Esophagus muscularis mucosa (tissue), 4 donors: ENCODE data around the gene RASAL2. TPM values are rescaled to one million over a fixed set of nuclear protein-coding genes. Genes with fewer than 3 reads are reported as not detected.

Experiments used
- DNase-seq: peaks from one replicate; pipeline ENCODE4 v3.0.0-alpha.2; 2017; ENCODE audit errors: extremely low spot score
- H3K27ac ChIP-seq, 4 donors: fragments of 200-600 bp; sonication (generic); replicated peaks in 1 of 4; 1 replicate in 3 of 4; 2 replicates in 1 of 4; pipeline ENCODE4 v1.5.1; 2016 to 2019; ENCODE audit warnings: mild to moderate bottlenecking in 1 of 4
- H3K27me3 ChIP-seq, 4 donors: fragments of 200-600 bp; sonication (generic); one replicate each; pipeline versions ENCODE4 v1.5.1 to v1.6.0; 2016 to 2019
- H3K36me3 ChIP-seq, 4 donors: fragments of 200-600 bp; sonication (generic); one replicate each; pipeline ENCODE4 v1.5.1; 2016 to 2019
- H3K4me1 ChIP-seq, 4 donors: fragments of 200-600 bp; sonication (generic); one replicate each; pipeline ENCODE4 v1.5.1; 2016 to 2019
- H3K4me3 ChIP-seq, 4 donors: fragments of 200-600 bp; sonication (generic); 1 replicate in 2 of 4; 2 replicates in 2 of 4; pipeline ENCODE4 v1.5.1; 2016 to 2019; ENCODE audit warnings: mild to moderate bottlenecking in 4 of 4, moderate library complexity in 1 of 4
- H3K9me3 ChIP-seq, 4 donors: fragments of 200-600 bp; sonication (generic); 1 replicate in 3 of 4; 2 replicates in 1 of 4; pipeline ENCODE4 v1.5.1; 2016 to 2019
- EP300 ChIP-seq: sonication (generic); formaldehyde crosslinking; IDR thresholded peaks from one replicate; pipeline ENCODE4 v1.6.1; 2017; ENCODE audit warnings: antibody characterized with exemption
- POLR2A ChIP-seq: fragments of 450-650 bp; IDR thresholded peaks from one replicate; pipeline ENCODE4 v1.6.1; 2017; ENCODE audit warnings: antibody characterized with exemption, moderate library complexity, mild to moderate bottlenecking, low read depth
- POLR2AphosphoS5 ChIP-seq, 2 donors: sonication (generic); formaldehyde crosslinking; IDR thresholded peaks; one replicate each; pipeline ENCODE4 v1.6.1; 2017; ENCODE audit warnings: antibody characterized with exemption in 2 of 2
- WGBS: methylation state at CpG from one replicate; pipeline ENCODE4 v1.1.5; 2018; 5-methylcytosine and 5-hydroxymethylcytosine counted together
- intact Hi-C: fragments of 100-400 bp; cut with DNase I; formaldehyde crosslinking; loops from one replicate; pipeline ENCODE4 v1.15.1; 2023
- total RNA-seq, 4 donors: library from RNA; depleted of rRNA; stranded (reverse); fragments of >200 nt; gene quantifications; one replicate each; pipeline versions ENCODE4 v1.1.0 to v1.2.1, GENCODE V29; 2016
- TF ChIP-seq, protein P1 (sequence below), 3 experiments: fragments of 200-600 bp in 2 of 3; fragments of 450-650 bp in 1 of 3; sonication (generic) in 2 of 3; IDR thresholded peaks; one replicate each; pipeline ENCODE4 v1.5.1; 2017 to 2019; ENCODE audit warnings: antibody characterized with exemption in 3 of 3, mild to moderate bottlenecking in 2 of 3, moderate library complexity in 1 of 3

The RASAL2 gene
- total RNA-seq, 4 donors from 2014 or later = 11.6 to 30.0 (median 22.3) TPM

DNA sequence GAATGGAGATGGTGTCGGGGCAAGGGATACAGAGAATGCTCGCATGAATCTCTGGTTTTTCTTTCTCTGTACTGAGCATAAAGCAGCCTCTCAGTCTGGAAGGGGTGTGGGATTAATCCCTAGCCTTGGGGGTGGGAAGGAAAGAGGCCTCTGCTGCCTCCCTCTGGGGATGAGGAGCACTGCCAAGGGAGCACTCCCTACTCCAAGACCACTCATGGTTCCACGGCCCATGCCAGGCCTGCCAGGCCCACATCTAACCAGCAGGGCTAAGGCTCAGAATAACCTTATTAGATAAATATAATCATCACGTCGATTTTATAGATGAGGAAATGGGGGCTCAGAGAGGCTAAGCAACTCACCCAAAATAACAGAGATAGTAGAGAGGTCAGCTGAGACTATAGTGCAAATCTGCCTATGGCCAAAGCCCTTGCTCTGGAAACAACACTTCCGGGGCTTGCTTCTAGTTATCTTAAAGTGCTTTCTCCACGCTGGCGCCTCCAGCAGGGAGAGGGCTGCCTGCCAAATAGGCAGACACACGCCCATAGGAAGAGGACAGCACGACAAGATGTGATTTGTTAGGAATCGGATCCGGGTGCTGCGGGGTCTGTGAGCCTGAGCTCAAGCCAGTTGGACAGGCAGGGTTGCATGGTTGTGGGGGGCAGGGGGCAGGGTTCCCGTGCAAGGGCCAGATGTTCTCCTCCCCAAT, 419.5 kb downstream of the RASAL2 start:
- H3K4me3 ChIP-seq = no peak overlapping the region
- TF ChIP-seq, protein P1, sequence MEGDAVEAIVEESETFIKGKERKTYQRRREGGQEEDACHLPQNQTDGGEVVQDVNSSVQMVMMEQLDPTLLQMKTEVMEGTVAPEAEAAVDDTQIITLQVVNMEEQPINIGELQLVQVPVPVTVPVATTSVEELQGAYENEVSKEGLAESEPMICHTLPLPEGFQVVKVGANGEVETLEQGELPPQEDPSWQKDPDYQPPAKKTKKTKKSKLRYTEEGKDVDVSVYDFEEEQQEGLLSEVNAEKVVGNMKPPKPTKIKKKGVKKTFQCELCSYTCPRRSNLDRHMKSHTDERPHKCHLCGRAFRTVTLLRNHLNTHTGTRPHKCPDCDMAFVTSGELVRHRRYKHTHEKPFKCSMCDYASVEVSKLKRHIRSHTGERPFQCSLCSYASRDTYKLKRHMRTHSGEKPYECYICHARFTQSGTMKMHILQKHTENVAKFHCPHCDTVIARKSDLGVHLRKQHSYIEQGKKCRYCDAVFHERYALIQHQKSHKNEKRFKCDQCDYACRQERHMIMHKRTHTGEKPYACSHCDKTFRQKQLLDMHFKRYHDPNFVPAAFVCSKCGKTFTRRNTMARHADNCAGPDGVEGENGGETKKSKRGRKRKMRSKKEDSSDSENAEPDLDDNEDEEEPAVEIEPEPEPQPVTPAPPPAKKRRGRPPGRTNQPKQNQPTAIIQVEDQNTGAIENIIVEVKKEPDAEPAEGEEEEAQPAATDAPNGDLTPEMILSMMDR (IDR thresholded peaks at IDR 0.05) = no peak
- TF ChIP-seq POLR2A = no peak
- TF ChIP-seq EP300 = no peak
- TF ChIP-seq POLR2AphosphoS5 (IDR thresholded peaks at IDR 0.05) = no peak
- no peaks in the 10 kb centered on the region for H3K27me3 ChIP-seq
- no peaks in the 10 kb centered on the region for H3K9me3 ChIP-seq
- H3K27ac ChIP-seq = no peak overlapping the region
- no peaks in the 10 kb centered on the region for H3K36me3 ChIP-seq
- 51% methylated on average over 13 of the region's 14 CpGs for WGBS
- intact Hi-C loops = no loop called here
- peaks cover 0 to 11% (median 3%) of the 10 kb centered on the region in 4 donors for H3K4me1 ChIP-seq
- DNase-seq = no peak

DNA sequence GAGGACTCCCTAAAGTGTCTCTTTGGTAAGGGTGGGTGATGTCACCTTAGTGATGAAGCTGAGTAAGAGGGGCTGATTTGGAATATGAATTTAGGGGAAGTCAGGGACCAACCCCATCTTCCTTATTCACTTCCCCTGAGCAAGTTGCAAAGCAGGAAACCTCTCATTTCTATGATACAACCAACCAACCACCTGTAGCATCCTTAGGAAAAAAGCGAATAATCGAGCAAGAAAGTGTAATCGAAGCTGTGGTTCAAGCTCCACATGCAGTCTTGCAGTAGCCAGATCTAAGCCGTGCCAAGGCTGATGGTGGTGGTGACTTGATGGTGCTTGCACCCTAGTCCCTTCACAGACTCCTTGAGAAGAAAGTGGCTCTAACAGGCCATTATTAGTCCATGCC, 422.2 kb downstream of the RASAL2 start:
- Histone ChIP-seq H3K27ac (no peak overlapping the region), H3K27me3 (no peaks in the 10 kb centered on the region), H3K9me3 (no peaks in the 10 kb centered on the region), H3K36me3 (no peaks in the 10 kb centered on the region), H3K4me3 (no peak overlapping the region), H3K4me1 (peaks cover 0 to 11% (median 3%) of the 10 kb centered on the region in 4 donors)
- no peak for DNase-seq
- TF ChIP-seq EP300 (no peak), POLR2AphosphoS5 (IDR thresholded peaks at IDR 0.05) (no peak), POLR2A (no peak)
- TF ChIP-seq, protein P1 (IDR thresholded peaks at IDR 0.05) = no peak
- intact Hi-C loops = no loop called here
- 90% methylated on average over 4 of the region's 4 CpGs for WGBS

DNA sequence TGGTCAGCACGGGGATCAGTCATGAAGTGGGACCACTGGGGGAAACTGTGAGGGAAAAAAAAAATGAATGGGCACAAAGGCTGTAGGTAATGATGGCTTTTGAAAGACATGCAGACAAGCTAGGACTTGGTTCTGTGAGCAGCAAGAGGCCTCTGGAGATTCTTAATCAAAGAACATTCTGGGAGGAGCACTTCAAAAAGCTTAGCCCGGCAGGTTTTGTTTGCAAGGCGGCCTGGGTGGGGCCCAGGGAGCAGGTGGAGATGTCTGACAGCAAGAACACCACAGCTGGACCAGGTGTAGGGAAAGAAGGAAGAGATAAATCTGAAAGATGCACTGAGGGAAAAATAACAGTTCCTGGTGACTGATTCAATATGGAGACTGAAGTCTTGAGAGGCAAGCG, 425.0 kb downstream of the RASAL2 start:
- no peak for DNase-seq
- Histone ChIP-seq H3K36me3 (no peaks in the 10 kb centered on the region), H3K27ac (no peak overlapping the region), H3K9me3 (no peaks in the 10 kb centered on the region), H3K27me3 (no peaks in the 10 kb centered on the region), H3K4me1 (peaks cover 0 to 4% (median 0%) of the 10 kb centered on the region in 4 donors), H3K4me3 (no peak overlapping the region)
- intact Hi-C loops = no loop called here
- TF ChIP-seq EP300 (no peak), POLR2AphosphoS5 (IDR thresholded peaks at IDR 0.05) (no peak), POLR2A (no peak)
- TF ChIP-seq, protein P1 (IDR thresholded peaks at IDR 0.05) = no peak
- WGBS = 84% methylated on average over 4 of the region's 4 CpGs

DNA sequence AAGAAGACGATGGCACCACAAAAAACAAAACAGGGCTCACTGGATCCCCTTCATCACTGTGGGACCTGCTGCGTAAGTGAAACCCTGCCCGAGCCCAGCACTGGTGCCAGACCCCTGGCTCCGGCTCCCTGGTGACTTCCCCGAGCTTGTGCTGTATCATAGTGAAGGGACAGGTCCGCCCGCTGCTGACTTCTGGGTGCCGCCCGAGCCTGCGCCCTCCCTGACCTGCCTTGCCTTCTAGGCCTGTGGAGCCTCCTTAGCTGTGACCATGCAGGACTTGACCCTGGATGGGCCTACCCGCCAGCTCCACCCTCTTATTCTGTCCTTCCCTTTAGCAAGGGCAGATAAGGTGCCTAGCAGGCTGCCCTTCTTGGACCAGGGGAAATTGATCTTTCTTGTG, 426.9 kb downstream of the RASAL2 start:
- intact Hi-C loops = no loop called here
- no peak for DNase-seq
- WGBS = 97% methylated on average over 9 of the region's 11 CpGs

More for the DNA sequence above, 426.9 kb downstream of the RASAL2 start:
- Histone ChIP-seq H3K27ac (no peak overlapping the region), H3K27me3 (no peaks in the 10 kb centered on the region), H3K4me3 (no peak overlapping the region), H3K36me3 (no peaks in the 10 kb centered on the region), H3K9me3 (no peaks in the 10 kb centered on the region), H3K4me1 (no peaks in the 10 kb centered on the region)
- TF ChIP-seq POLR2AphosphoS5 (IDR thresholded peaks at IDR 0.05) = no peak
- no peak for TF ChIP-seq POLR2A
- TF ChIP-seq EP300 = no peak
- TF ChIP-seq, protein P1 (IDR thresholded peaks at IDR 0.05) = no peak
